MM.1S (cell line): ENCODE results near the gene PTPRG.

Experiments
- CTCF ChIP-seq: fragments of 300-600 bp; sonication (generic); IDR thresholded peaks from 2 replicates; pipeline ENCODE4 v1.5.1; 2016; ENCODE audit warnings: antibody characterized with exemption, low read length, mixed read lengths
- EZH2 ChIP-seq: fragments of 300-600 bp; sonication (generic); optimal IDR thresholded peaks from 2 replicates; pipeline ENCODE3; 2017; ENCODE audit warnings: low read depth, mild to moderate bottlenecking, antibody characterized with exemption, low read length, mixed read lengths
- EZH2phosphoT487 ChIP-seq: fragments of 300-600 bp; sonication (generic); IDR thresholded peaks from 2 replicates; pipeline ENCODE4 v1.6.1; 2018; ENCODE audit warnings: antibody characterized with exemption, low read length

- TF ChIP-seq CTCF (no peak), EZH2 (no peak), EZH2phosphoT487 (no peak)
Observed at GRCh38 chr3:61810953-61811497, 249.7 kb downstream of the PTPRG start.
